H54 (cell line): Measurements from ENCODE around the gene PHC3.
A peak's percentile ranks its signal among the peaks of the same experiment; 100 is the strongest.

Experiments used
- DNase-seq: peaks from one replicate; pipeline ENCODE4 v3.0.0; 2011; ENCODE audit warnings: low spot score, mixed read lengths; ENCODE audit not compliant: insufficient read length
- FAIRE-seq: peaks from 3 replicates; lab custom pipeline; 2011; peaks lifted over from hg19 to GRCh38; lab: Jason Lieb, UNC
- POLR2A ChIP-seq: IDR thresholded peaks from 2 replicates; pipeline ENCODE4 v1.6.1; 2011; ENCODE audit warnings: low read depth, mild to moderate bottlenecking, low read length

PHC3 gene

GRCh38 chr3:170162630-170163029 is 18.9 kb downstream of the PHC3 start:
- FAIRE-seq, result no peak
- TF ChIP-seq POLR2A, result no peak
- DNase-seq, result no peak

- DNase-seq, result no peak
- FAIRE-seq, result no peak
- no peak for TF ChIP-seq POLR2A
Observed at GRCh38 chr3:170162052-170162451, 19.5 kb downstream of the PHC3 start.

GRCh38 chr3:170159933-170160332 is 21.6 kb downstream of the PHC3 start:
- DNase-seq (no peak), FAIRE-seq (no peak)
- TF ChIP-seq POLR2A, result no peak

- no peak for DNase-seq
- no peak for FAIRE-seq
- TF ChIP-seq POLR2A, result no peak
Observed at GRCh38 chr3:170159459-170159858, 22.1 kb downstream of the PHC3 start.

- FAIRE-seq, result no peak
- TF ChIP-seq POLR2A, result no peak
- no peak for DNase-seq
Observed at GRCh38 chr3:170155604-170156003, 25.9 kb downstream of the PHC3 start.

GRCh38 chr3:170154569-170155143 is 26.9 kb downstream of the PHC3 start:
- FAIRE-seq (peak; percentile 50), DNase-seq (no peak)
- TF ChIP-seq POLR2A, result no peak

- no peak for TF ChIP-seq POLR2A
- FAIRE-seq, result no peak
Observed at GRCh38 chr3:170154084-170154483, 27.4 kb downstream of the PHC3 start.

GRCh38 chr3:170151536-170151935 is 30.0 kb downstream of the PHC3 start:
- no peak for TF ChIP-seq POLR2A
- DNase-seq (no peak), FAIRE-seq (no peak)

More at GRCh38 chr3:170154084-170154483, 27.4 kb downstream of the PHC3 start:
- DNase-seq, result no peak

GRCh38 chr3:170149016-170149415 is 32.5 kb downstream of the PHC3 start:
- FAIRE-seq, result no peak
- no peak for TF ChIP-seq POLR2A
- no peak for DNase-seq

GRCh38 chr3:170145278-170145677 is 36.3 kb downstream of the PHC3 start:
- no peak for FAIRE-seq
- DNase-seq, result no peak
- no peak for TF ChIP-seq POLR2A

GRCh38 chr3:170144437-170144843 is 37.1 kb downstream of the PHC3 start:
- FAIRE-seq (peak; percentile 62), DNase-seq (no peak)
- no peak for TF ChIP-seq POLR2A

- DNase-seq (no peak), FAIRE-seq (no peak)
- no peak for TF ChIP-seq POLR2A
Observed at GRCh38 chr3:170142373-170142772, 39.2 kb downstream of the PHC3 start.

- DNase-seq (no peak), FAIRE-seq (no peak)
- no peak for TF ChIP-seq POLR2A
Observed at GRCh38 chr3:170137986-170138385, 43.5 kb downstream of the PHC3 start.

- TF ChIP-seq POLR2A, result no peak
- DNase-seq (no peak), FAIRE-seq (no peak)
Observed at GRCh38 chr3:170132335-170132734, 49.2 kb downstream of the PHC3 start.

- DNase-seq, result no peak
- peak; percentile 33 for FAIRE-seq
- no peak for TF ChIP-seq POLR2A
Observed at GRCh38 chr3:170130532-170130931, 51.0 kb downstream of the PHC3 start.
